ENCODE data around the gene PNPLA3. TPM values are rescaled to one million over a fixed set of nuclear protein-coding genes. Genes with fewer than 3 reads are reported as not detected.

The PNPLA3 gene
- total RNA-seq, 4 donors from 2014 or later = 0.32 TPM; not detected in 3

GRCh38 chr22:43885319-43885671 lies 38.3 kb upstream of the PNPLA3 start:
- H3K36me3 ChIP-seq = no peaks in the 10 kb centered on the region
- no peak for DNase-seq
- no peaks in the 10 kb centered on the region for H3K4me1 ChIP-seq
- no peak for TF ChIP-seq POLR2A (IDR thresholded peaks at IDR 0.05)
- TF ChIP-seq EP300 (IDR thresholded peaks at IDR 0.05; ENCODE audit: low read depth) = no peak
- TF ChIP-seq POLR2AphosphoS5 (IDR thresholded peaks at IDR 0.05) = no peak
- TF ChIP-seq CTCF (IDR thresholded peaks at IDR 0.05) = no peak
- H3K4me3 ChIP-seq = no peak overlapping the region
- peaks cover 27% of the 10 kb centered on the region for H3K27me3 ChIP-seq
- 66 to 83% methylated on average over 2 to 7 of the region's 7 CpGs for WGBS, 2 donors (ENCODE audit: low coverage in 1 of 2)
- no peak overlapping the region for H3K27ac ChIP-seq
- in situ Hi-C loops (cut with MboI; ENCODE audit: low pct_ligation_motif_present in 1 of 4, low pct_unique_long_range_greater_than_20kb in 1 of 4, low sequenced_read_pairs in 3 of 4) (no loop called here), intact Hi-C loops (cut with DNase I; ENCODE audit: low total_unique reads) (no loop called here)
- no peaks in the 10 kb centered on the region for H3K9me3 ChIP-seq

- no peak for TF ChIP-seq EP300 (IDR thresholded peaks at IDR 0.05; ENCODE audit: low read depth)
- no peak for TF ChIP-seq CTCF (IDR thresholded peaks at IDR 0.05)
- no peak for TF ChIP-seq POLR2AphosphoS5 (IDR thresholded peaks at IDR 0.05)
- TF ChIP-seq POLR2A (IDR thresholded peaks at IDR 0.05) = no peak
- H3K9me3 ChIP-seq = no peaks in the 10 kb centered on the region
- 93 to 96% methylated on average over 6 of the region's 6 CpGs for WGBS, 2 donors (ENCODE audit: low coverage in 1 of 2)
- H3K36me3 ChIP-seq = no peaks in the 10 kb centered on the region
- peaks cover 32% of the 10 kb centered on the region for H3K27me3 ChIP-seq
- intact Hi-C loops (cut with DNase I; ENCODE audit: low total_unique reads) = no loop called here
- no peak overlapping the region for H3K27ac ChIP-seq
- no peak for DNase-seq
- H3K4me1 ChIP-seq = no peaks in the 10 kb centered on the region
- no peak overlapping the region for H3K4me3 ChIP-seq
- in situ Hi-C loops (cut with MboI; ENCODE audit: low pct_ligation_motif_present in 1 of 4, low pct_unique_long_range_greater_than_20kb in 1 of 4, low sequenced_read_pairs in 3 of 4) = no loop called here
Observed at GRCh38 chr22:43885786-43886185, 37.8 kb upstream of the PNPLA3 start.

- intact Hi-C loops (cut with DNase I; ENCODE audit: low total_unique reads) (no loop called here), in situ Hi-C loops (cut with MboI; ENCODE audit: low pct_ligation_motif_present in 1 of 4, low pct_unique_long_range_greater_than_20kb in 1 of 4, low sequenced_read_pairs in 3 of 4) (no loop called here)
- H3K4me1 ChIP-seq = peaks cover 0 to 1% (median 0%) of the 10 kb centered on the region in 4 donors
- WGBS, 2 donors (ENCODE audit: low coverage in 1 of 2) = 53% methylated on average over 7 of the region's 8 CpGs; no CpG with 5 or more reads in 1 of the 2 donors
- DNase-seq = no peak
- H3K36me3 ChIP-seq = no peaks in the 10 kb centered on the region
- no peak for TF ChIP-seq POLR2A (IDR thresholded peaks at IDR 0.05)
- no peak for TF ChIP-seq EP300 (IDR thresholded peaks at IDR 0.05; ENCODE audit: low read depth)
- TF ChIP-seq POLR2AphosphoS5 (IDR thresholded peaks at IDR 0.05) = no peak
- no peak for TF ChIP-seq CTCF (IDR thresholded peaks at IDR 0.05)
- H3K9me3 ChIP-seq = no peaks in the 10 kb centered on the region
- peaks cover 36% of the 10 kb centered on the region for H3K27me3 ChIP-seq
- no peak overlapping the region for H3K27ac ChIP-seq
- H3K4me3 ChIP-seq = no peak overlapping the region
Observed at GRCh38 chr22:43886231-43886630, 37.4 kb upstream of the PNPLA3 start.

GRCh38 chr22:43887391-43887790 lies 36.2 kb upstream of the PNPLA3 start:
- H3K27me3 ChIP-seq = peaks cover 48% of the 10 kb centered on the region
- in situ Hi-C loops (cut with MboI; ENCODE audit: low pct_ligation_motif_present in 1 of 4, low pct_unique_long_range_greater_than_20kb in 1 of 4, low sequenced_read_pairs in 3 of 4) = no loop called here
- no peaks in the 10 kb centered on the region for H3K36me3 ChIP-seq
- no peak overlapping the region for H3K4me3 ChIP-seq
- TF ChIP-seq POLR2A (IDR thresholded peaks at IDR 0.05) (no peak), EP300 (IDR thresholded peaks at IDR 0.05; ENCODE audit: low read depth) (no peak), POLR2AphosphoS5 (IDR thresholded peaks at IDR 0.05) (no peak), CTCF (IDR thresholded peaks at IDR 0.05) (no peak)
- no peak for DNase-seq
- H3K9me3 ChIP-seq = no peaks in the 10 kb centered on the region
- peaks cover 0 to 8% (median 0%) of the 10 kb centered on the region in 4 donors for H3K4me1 ChIP-seq
- no peak overlapping the region for H3K27ac ChIP-seq
- intact Hi-C loops (cut with DNase I; ENCODE audit: low total_unique reads) = no loop called here
- WGBS, 2 donors (ENCODE audit: low coverage in 1 of 2) = 59% methylated on average over 4 of the region's 4 CpGs; no CpG with 5 or more reads in 1 of the 2 donors

Measured in transverse colon (tissue), 4 donors.